ENCODE results near the gene CORT. TPM values are rescaled to one million over a fixed set of nuclear protein-coding genes. Genes with fewer than 3 reads are reported as not detected.
"Not testable (repeated sequence)": the region's sequence is repeated elsewhere in the genome, so short reads cannot be mapped to it uniquely, and the experiment has no call there.

Gene CORT
- total RNA-seq, 6 donors from 2014 or later: 0.26 to 0.59 TPM; not detected in 4

- H3K4me1 ChIP-seq: peaks cover 0 to 9% (median 2%) of the 10 kb centered on the region in 4 donors
- DNase-seq: no peak
- no peak overlapping the region for H3K4me3 ChIP-seq
- WGBS, 2 donors: 53 to 58% methylated on average over 6 of the region's 6 CpGs
- TF ChIP-seq POLR2AphosphoS5 (IDR thresholded peaks at IDR 0.05) (no peak), POLR2A (IDR thresholded peaks at IDR 0.05) (no peak), EP300 (IDR thresholded peaks at IDR 0.05) (no peak), CTCF (IDR thresholded peaks at IDR 0.05) (no peak)
- H3K9me3 ChIP-seq: no peaks in the 10 kb centered on the region
- H3K27me3 ChIP-seq: no peaks in the 10 kb centered on the region
- no peak overlapping the region for H3K27ac ChIP-seq
- no peaks in the 10 kb centered on the region for H3K36me3 ChIP-seq
- no peak for ATAC-seq (ENCODE audit: low FRiP score in 2 of 2)
Measured at GRCh38 chr1:10450836-10451235, 1.0 kb downstream of the CORT start.

GRCh38 chr1:10451287-10451686 is 1.5 kb downstream of the CORT start:
- TF ChIP-seq POLR2AphosphoS5 (IDR thresholded peaks at IDR 0.05) (no peak), POLR2A (IDR thresholded peaks at IDR 0.05) (no peak), CTCF (IDR thresholded peaks at IDR 0.05) (no peak), EP300 (IDR thresholded peaks at IDR 0.05) (no peak)
- no peaks in the 10 kb centered on the region for H3K9me3 ChIP-seq
- WGBS, 2 donors: 13 to 27% methylated on average over 7 to 10 of the region's 10 CpGs
- peak in 1 of 2 donors; percentile 78 for DNase-seq
- peak overlapping the region in 1 of 4 donors; percentile 30 for H3K27ac ChIP-seq
- no peak overlapping the region for H3K4me3 ChIP-seq
- peaks cover 0 to 9% (median 2%) of the 10 kb centered on the region in 4 donors for H3K4me1 ChIP-seq
- no peaks in the 10 kb centered on the region for H3K27me3 ChIP-seq
- no peaks in the 10 kb centered on the region for H3K36me3 ChIP-seq
- peak in 1 of 2 donors; percentile 53 for ATAC-seq (ENCODE audit: low FRiP score in 2 of 2)

- no peak overlapping the region for H3K27ac ChIP-seq
Measured at GRCh38 chr1:10456048-10456447, 6.2 kb downstream of the CORT start.

GRCh38 chr1:10456661-10457060 is 6.8 kb downstream of the CORT start:
- no peak for TF ChIP-seq EP300 (IDR thresholded peaks at IDR 0.05)
- no peak for TF ChIP-seq POLR2A (IDR thresholded peaks at IDR 0.05)
- TF ChIP-seq CTCF (IDR thresholded peaks at IDR 0.05): no peak
- no peak for DNase-seq
- peaks cover 4 to 10% (median 6%) of the 10 kb centered on the region in 4 donors for H3K36me3 ChIP-seq
- peaks cover 0 to 18% (median 7%) of the 10 kb centered on the region in 4 donors for H3K4me1 ChIP-seq
- no peak for ATAC-seq (ENCODE audit: low FRiP score in 2 of 2)
- 72 to 82% methylated on average over 7 of the region's 7 CpGs for WGBS, 2 donors
- no peak overlapping the region for H3K4me3 ChIP-seq
- no peaks in the 10 kb centered on the region for H3K27me3 ChIP-seq
- peak overlapping the region in 1 of 4 donors; percentile 67 for H3K27ac ChIP-seq
- H3K9me3 ChIP-seq: no peaks in the 10 kb centered on the region

More at GRCh38 chr1:10456048-10456447, 6.2 kb downstream of the CORT start:
- 85 to 89% methylated on average over 5 of the region's 5 CpGs for WGBS, 2 donors
- Histone ChIP-seq H3K27me3 (no peaks in the 10 kb centered on the region), H3K4me3 (no peak overlapping the region), H3K4me1 (peaks cover 0 to 21% (median 8%) of the 10 kb centered on the region in 4 donors), H3K9me3 (no peaks in the 10 kb centered on the region), H3K36me3 (peaks cover under 1 to 4% (median 2%) of the 10 kb centered on the region in 4 donors)
- TF ChIP-seq POLR2A (IDR thresholded peaks at IDR 0.05): no peak
- TF ChIP-seq POLR2AphosphoS5 (IDR thresholded peaks at IDR 0.05): no peak
- TF ChIP-seq EP300 (IDR thresholded peaks at IDR 0.05): no peak
- TF ChIP-seq CTCF (IDR thresholded peaks at IDR 0.05): no peak
- ATAC-seq (ENCODE audit: low FRiP score in 2 of 2): no peak
- no peak for DNase-seq

GRCh38 chr1:10457462-10457861 is 7.6 kb downstream of the CORT start:
- 59 to 61% methylated on average over 7 of the region's 7 CpGs for WGBS, 2 donors
- ATAC-seq (ENCODE audit: low FRiP score in 2 of 2); H3K27me3 ChIP-seq; H3K9me3 ChIP-seq; DNase-seq: not testable (repeated sequence)
- Histone ChIP-seq H3K36me3 (peaks cover 4 to 18% (median 10%) of the 10 kb centered on the region in 4 donors), H3K4me3 (peak overlapping the region in 1 of 4 donors; percentile 15), H3K4me1 (peaks cover 0 to 16% (median 8%) of the 10 kb centered on the region in 4 donors), H3K27ac (peak overlapping the region in 3 of 4 donors; percentile 34 to 67 (median 43))
